Osteoblast (primary cell): ENCODE results near the gene SIK2. TPM values are rescaled to one million over a fixed set of nuclear protein-coding genes. Genes with fewer than 3 reads are reported as not detected.
A peak's percentile ranks its signal among the peaks of the same experiment; 100 is the strongest.

Source experiments
- DNase-seq: peaks from one replicate; pipeline ENCODE4 v3.0.0; 2011; ENCODE audit warnings: low spot score, mixed read lengths; ENCODE audit not compliant: insufficient read length; ENCODE audit errors: missing footprints
- H2AFZ ChIP-seq: 2 replicates; pipeline ENCODE4 v1.6.0; 2011; ENCODE audit warnings: mild to moderate bottlenecking, low read length
- H3K27ac ChIP-seq: 2 replicates; pipeline ENCODE4 v1.5.1; 2011; ENCODE audit warnings: mild to moderate bottlenecking, low read depth, low read length, moderate library complexity
- H3K27me3 ChIP-seq: 2 replicates; pipeline ENCODE4 v1.6.0; 2012; ENCODE audit warnings: mild to moderate bottlenecking, control low read depth, inconsistent platforms, low read length, moderate library complexity; ENCODE audit not compliant: insufficient read depth
- H3K36me3 ChIP-seq: 2 replicates; pipeline ENCODE4 v1.5.1; 2011; ENCODE audit warnings: mild to moderate bottlenecking, low read length, control low read depth, moderate library complexity; ENCODE audit not compliant: insufficient read depth
- H3K4me1 ChIP-seq: 2 replicates; pipeline ENCODE4 v1.5.1; 2011; ENCODE audit warnings: mild to moderate bottlenecking, low read length, control low read depth, moderate library complexity; ENCODE audit not compliant: insufficient read depth
- H3K4me2 ChIP-seq: 2 replicates; pipeline ENCODE4 v1.6.0; 2011; ENCODE audit warnings: mild to moderate bottlenecking, low read length; ENCODE audit not compliant: insufficient read depth
- H3K4me3 ChIP-seq: fragments of 200-600 bp; sonication (generic); 3 replicates; pipeline ENCODE4 v1.5.1; 2012; ENCODE audit warnings: mild to moderate bottlenecking, low read length, inconsistent platforms; ENCODE audit not compliant: insufficient read depth
- H3K79me2 ChIP-seq: 2 replicates; pipeline ENCODE4 v1.6.0; 2012; ENCODE audit warnings: mild to moderate bottlenecking, low read length, control low read depth, inconsistent platforms; ENCODE audit not compliant: insufficient read depth
- H3K9me3 ChIP-seq: 2 replicates; pipeline ENCODE4 v1.5.1; 2011; ENCODE audit warnings: low read depth, low read length, control low read depth
- H4K20me1 ChIP-seq: 2 replicates; pipeline ENCODE4 v1.6.0; 2012; ENCODE audit warnings: mild to moderate bottlenecking, low read length, control low read depth; ENCODE audit not compliant: insufficient read depth
- total RNA-seq: library from RNA; depleted of rRNA; stranded (reverse); fragments of >200 nt; gene quantifications from 2 replicates; pipeline ENCODE4 v1.2.3, GENCODE V29; 2012
- TF ChIP-seq, protein P1 (sequence below): IDR thresholded peaks from 2 replicates; pipeline ENCODE4 v1.5.1; 2011; ENCODE audit warnings: mild to moderate bottlenecking, low read depth, low read length, moderate library complexity; ENCODE audit errors: extremely low read depth

The SIK2 gene
- total RNA-seq, 1 donor = 17.7 TPM

DNA sequence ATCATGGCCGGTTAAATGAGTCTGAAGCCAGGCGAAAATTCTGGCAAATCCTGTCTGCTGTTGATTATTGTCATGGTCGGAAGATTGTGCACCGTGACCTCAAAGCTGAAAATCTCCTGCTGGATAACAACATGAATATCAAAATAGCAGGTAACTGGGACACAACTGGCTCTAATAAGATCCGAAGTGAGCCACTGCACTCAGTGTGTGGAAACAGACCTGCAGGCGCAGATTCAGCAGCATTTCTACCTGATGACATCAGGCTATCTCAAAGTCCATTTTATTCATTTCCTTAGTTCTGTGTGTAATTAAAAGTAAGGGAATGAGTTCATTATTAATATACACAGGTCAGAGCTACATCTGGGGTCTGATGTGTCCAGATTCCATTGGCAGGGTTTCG lies 85.8 kb downstream of the SIK2 start:
- Histone ChIP-seq H3K4me3 (no peak overlapping the region), H2AFZ (no peak overlapping the region), H3K27ac (no peak overlapping the region), H3K36me3 (peaks cover 19% of the 10 kb centered on the region), H3K4me2 (no peak overlapping the region), H3K9me3 (no peaks in the 10 kb centered on the region), H4K20me1 (no peaks in the 10 kb centered on the region), H3K27me3 (no peaks in the 10 kb centered on the region), H3K4me1 (no peaks in the 10 kb centered on the region), H3K79me2 (no peaks in the 10 kb centered on the region)
- TF ChIP-seq, protein P1, sequence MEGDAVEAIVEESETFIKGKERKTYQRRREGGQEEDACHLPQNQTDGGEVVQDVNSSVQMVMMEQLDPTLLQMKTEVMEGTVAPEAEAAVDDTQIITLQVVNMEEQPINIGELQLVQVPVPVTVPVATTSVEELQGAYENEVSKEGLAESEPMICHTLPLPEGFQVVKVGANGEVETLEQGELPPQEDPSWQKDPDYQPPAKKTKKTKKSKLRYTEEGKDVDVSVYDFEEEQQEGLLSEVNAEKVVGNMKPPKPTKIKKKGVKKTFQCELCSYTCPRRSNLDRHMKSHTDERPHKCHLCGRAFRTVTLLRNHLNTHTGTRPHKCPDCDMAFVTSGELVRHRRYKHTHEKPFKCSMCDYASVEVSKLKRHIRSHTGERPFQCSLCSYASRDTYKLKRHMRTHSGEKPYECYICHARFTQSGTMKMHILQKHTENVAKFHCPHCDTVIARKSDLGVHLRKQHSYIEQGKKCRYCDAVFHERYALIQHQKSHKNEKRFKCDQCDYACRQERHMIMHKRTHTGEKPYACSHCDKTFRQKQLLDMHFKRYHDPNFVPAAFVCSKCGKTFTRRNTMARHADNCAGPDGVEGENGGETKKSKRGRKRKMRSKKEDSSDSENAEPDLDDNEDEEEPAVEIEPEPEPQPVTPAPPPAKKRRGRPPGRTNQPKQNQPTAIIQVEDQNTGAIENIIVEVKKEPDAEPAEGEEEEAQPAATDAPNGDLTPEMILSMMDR = no peak
- no peak for DNase-seq

GRCh38 chr11:111691176-111691575 lies 88.9 kb downstream of the SIK2 start:
- H4K20me1 ChIP-seq = no peaks in the 10 kb centered on the region
- TF ChIP-seq, protein P1 = no peak
- H2AFZ ChIP-seq = no peak overlapping the region
- H3K79me2 ChIP-seq = peaks cover 5% of the 10 kb centered on the region
- peaks cover 19% of the 10 kb centered on the region for H3K36me3 ChIP-seq
- H3K4me1 ChIP-seq = peaks cover 25% of the 10 kb centered on the region
- no peak for DNase-seq
- no peak overlapping the region for H3K4me2 ChIP-seq
- no peak overlapping the region for H3K27ac ChIP-seq
- H3K27me3 ChIP-seq = no peaks in the 10 kb centered on the region
- no peak overlapping the region for H3K4me3 ChIP-seq
- no peaks in the 10 kb centered on the region for H3K9me3 ChIP-seq

DNA sequence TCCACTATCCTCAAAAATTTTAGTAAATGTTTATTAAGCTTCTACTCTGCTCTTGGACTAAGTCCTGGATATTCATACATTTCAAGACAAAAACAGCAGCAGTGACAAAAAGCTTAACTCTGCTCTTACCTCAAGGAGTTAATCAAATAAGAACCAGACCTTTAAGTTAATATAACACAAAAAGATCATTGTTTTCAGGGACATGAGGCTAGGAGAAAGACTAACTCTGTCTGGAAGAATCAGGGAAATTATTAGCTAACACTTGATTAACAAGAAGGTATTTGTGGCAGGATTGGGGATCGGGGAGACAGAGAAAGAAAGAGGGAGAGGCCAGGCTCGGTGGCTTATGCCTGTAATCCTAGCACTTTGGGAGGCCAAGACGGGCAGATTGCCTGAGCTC lies 89.5 kb downstream of the SIK2 start:
- Histone ChIP-seq H3K4me2 (no peak overlapping the region), H3K9me3 (no peaks in the 10 kb centered on the region), H3K27me3 (no peaks in the 10 kb centered on the region), H3K79me2 (peaks cover 5% of the 10 kb centered on the region), H3K4me1 (peaks cover 29% of the 10 kb centered on the region), H4K20me1 (no peaks in the 10 kb centered on the region), H3K27ac (no peak overlapping the region), H2AFZ (no peak overlapping the region), H3K36me3 (peaks cover 19% of the 10 kb centered on the region), H3K4me3 (no peak overlapping the region)
- no peak for DNase-seq
- TF ChIP-seq, protein P1 = no peak

DNA sequence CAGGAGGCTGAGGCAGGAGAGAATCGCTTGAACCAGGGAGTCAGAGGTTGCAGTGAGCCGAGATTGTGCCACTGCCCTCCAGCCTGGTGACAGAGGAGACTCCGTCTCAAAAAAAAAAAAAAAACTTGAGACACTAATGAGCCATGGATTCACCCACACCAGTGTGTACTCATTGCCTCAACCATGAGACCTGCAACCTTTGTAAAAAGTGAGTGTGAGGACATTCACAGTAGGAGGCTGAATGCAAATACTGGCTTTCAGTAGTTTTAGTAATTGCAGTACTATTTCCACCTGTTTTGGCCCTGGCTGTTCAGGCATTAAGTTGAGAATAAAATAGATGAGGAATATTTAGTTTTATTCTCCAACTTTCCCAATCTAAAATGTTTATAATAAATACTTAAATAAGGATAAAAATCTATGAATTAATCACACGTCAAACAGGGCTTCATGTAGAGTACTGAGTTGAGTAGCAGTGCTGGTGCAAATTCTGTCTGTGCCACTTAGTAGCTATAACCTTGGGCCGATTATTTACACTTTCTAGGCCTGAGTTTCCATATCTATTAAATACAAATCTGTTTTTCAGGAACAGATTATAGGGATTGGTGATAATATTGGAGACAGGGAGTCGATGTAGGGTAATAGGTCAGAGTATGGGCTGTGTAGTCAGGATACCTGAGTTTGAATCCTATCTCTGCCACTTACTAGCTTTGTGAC lies 91.1 kb downstream of the SIK2 start:
- H3K27ac ChIP-seq = peak overlapping the region; percentile 85
- no peak for DNase-seq

More for the DNA sequence above, 91.1 kb downstream of the SIK2 start:
- Histone ChIP-seq H2AFZ (no peak overlapping the region), H3K36me3 (peaks cover 13% of the 10 kb centered on the region), H3K4me1 (peaks cover 38% of the 10 kb centered on the region), H3K79me2 (peaks cover 9% of the 10 kb centered on the region), H3K4me2 (no peak overlapping the region), H3K4me3 (no peak overlapping the region), H3K27me3 (no peaks in the 10 kb centered on the region), H3K9me3 (no peaks in the 10 kb centered on the region), H4K20me1 (no peaks in the 10 kb centered on the region)
- TF ChIP-seq, protein P1 = no peak
